Measurements from ENCODE around the gene SLC6A13. TPM values are rescaled to one million over a fixed set of nuclear protein-coding genes. Genes with fewer than 3 reads are reported as not detected.
"Not testable (repeated sequence)": the region's sequence is repeated elsewhere in the genome, so short reads cannot be mapped to it uniquely, and the experiment has no call there.

Gene SLC6A13
- total RNA-seq, 1 donor from 2014 or later, result 2.9 TPM

DNA sequence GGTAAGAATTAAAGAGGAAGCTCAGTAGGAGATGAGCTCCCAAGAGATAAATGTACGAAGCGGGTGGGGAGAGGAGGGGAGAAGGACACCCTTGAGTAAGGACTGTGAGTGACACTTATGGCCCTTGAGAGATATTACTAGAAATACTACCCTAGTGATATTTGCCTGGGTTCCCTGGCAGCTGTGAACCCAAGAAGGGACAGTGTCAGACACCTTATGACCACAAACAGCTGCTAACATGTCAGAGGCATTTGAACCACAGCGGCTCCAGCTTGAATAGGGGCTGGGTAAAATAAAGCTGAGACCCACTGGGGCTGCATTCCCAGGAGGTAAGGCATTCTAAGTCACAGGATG lies 29.0 kb downstream of the SLC6A13 start:
- no peak for DNase-seq (ENCODE audit: low read depth)

DNA sequence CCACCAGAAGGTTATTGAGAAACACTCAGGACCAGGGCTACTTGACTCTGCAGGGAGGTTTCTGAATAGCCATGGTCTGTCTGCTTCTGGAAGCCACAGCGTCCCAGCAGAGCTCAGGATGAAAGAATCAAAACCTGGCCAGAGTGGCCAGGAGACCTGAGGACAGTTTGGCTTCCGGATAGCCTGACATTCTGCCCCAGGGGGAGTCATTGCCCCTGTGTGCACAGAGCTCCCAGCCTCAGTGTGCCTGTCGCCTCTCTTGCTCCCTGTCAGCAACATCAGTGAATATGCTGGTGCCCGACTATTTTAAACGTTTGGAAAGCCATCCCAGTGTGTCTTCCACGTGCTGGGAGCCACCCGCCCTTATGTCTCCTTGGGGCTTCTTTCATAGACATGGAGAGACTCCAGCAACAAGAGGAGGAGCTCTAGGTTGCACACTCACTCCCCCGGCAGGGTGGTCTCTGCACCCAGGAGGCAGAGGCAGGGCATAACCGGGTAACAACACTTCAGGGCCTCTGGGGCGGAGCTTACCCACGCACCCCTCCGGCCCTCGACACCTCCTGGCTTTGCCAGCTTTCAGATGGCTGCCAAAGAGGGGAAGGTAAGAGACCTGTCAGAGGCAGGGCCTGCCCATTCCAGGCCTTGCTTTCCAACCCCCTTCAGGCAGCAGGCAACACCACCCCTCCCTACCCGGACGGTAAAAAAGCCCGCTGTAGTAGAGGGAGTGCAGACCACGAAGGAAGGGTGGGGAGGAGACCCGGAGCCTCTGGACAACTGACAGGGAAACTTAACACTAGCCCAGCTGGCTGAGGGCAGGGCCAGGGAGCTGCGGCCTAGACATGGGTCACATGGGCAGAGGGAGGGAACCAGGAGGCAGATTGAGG lies 29.7 kb downstream of the SLC6A13 start:
- DNase-seq (ENCODE audit: low read depth), result no peak

DNA sequence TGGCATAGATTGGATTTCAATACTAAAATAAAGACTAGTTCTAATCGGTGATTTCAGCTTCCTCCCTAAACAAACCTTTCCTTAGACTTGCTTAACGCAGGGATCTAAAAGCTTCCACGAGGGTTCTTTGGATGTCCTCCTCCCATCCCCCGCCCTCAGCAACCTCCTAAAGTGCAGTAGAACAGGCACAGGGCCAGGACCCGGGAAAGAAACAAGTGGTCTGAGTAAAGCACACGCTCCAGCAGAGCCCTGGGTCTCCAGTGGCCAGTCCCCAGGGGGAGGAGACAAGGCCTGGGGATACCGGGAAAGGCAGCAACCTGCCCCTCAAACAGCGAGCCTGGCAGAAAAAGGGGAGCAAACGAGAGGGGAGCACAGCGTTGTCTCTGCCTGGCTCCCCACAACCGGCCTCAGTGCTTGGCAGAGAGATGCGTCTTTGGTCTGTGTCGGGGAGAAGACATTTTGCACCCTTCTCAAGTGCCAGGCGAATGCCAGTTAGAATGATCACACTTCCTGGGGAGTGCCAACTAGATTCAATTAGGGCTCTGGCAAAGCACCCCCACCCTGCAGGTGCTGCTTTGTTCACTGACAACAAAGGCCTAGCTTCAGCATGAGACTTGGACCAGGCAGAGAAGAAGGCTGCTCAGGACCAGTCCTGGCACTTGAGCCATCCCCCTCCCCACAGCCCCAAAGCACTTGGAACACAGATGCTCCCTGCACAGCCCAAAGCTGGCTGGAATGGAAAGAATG lies 31.5 kb downstream of the SLC6A13 start:
- no peak for DNase-seq (ENCODE audit: low read depth)

DNA sequence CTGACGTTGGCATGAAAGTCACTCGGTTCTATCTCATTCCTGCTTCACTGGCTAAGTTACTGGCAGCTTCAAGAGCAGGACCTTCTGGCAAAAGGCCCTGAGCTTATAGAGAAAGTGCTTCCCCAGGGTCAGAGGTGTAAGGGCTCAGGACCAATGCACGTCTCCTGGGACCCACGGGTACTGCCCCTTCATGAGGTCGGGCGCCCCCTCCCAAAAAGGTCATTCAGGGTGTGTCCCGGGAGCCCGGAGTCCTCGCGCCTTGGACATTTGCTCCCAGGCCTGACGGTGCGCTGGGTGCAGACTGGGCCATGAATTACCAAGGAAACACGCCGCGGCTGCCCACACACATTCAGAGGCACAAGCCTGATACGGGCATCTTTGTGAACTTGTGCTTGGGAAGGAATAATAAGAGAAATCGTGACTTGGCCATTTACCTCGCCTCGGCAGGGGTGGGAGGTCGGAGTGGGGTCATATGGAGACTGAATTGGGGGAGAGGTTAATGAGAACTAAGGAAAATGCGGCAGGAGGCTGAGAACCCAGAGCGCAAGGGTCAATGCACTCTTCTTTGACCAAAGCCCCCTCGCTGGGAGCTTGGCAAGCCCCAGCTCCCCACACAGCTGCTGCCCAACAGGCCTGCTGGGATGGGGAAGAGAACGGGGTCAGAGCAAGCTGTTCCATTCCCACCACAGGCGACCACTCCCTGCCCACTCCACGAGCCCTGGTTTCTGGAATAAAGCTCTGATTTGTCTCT lies 33.0 kb downstream of the SLC6A13 start:
- no peak for DNase-seq (ENCODE audit: low read depth)

DNA sequence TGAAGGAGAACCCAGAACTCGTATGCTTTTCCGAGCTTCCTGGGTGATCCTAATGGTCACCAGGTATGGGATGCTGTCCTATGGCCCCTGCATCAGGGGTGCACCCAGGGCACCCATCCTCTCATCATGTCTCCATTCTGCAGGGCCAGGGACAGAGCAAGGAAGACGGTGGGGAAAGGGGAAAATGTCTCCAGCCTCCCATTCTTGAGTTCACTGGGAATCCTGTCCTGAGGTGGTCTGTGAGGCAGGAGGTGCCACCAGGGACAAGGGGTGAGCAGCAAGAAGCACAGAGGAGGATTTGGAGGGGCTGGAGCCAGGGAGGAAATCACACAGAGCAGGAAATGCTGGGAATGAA lies 33.8 kb downstream of the SLC6A13 start:
- no peak for DNase-seq (ENCODE audit: low read depth)

DNA sequence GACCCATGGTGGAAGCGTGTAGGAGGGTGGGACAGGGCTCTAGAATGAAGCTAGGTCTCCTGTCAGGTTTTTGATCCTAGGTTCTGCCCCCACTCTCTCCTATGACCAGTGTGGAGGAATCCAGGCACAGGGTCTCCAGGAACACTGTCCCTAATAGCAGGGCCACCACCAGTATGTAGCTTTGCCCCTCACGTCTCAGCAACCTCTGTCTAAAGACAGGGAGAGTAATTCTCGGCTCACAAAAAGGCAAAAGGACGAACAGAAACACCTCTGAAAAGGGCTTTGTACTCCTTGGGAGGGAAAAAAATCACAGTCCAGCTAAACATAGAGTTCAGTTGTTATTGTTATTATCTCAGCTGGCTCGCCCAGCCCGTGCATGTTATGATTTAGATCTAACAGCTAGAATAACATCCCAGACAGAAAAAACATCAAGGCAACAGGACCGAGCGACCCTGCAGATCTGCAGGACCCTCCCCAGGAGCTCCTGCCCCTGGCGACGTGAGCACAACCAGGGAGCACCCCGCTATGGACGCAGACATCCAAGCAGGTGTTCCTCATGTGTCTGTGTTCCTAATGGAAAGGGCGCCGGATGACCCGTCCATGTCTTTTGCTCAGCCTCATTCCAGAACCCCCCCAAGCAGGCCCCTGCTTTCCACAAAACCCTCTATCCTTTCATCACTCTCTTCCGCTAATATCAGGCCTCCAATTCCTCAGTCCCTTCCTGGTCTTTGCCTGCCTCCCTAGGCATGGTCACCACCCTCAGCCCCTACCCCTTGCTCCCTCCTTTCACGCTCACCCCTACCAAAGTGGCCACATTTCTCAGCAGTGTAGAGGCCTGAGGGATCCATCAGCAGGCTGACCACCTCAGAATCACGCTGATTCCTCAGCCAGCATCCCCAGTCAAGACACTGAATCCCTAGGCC lies 34.5 kb downstream of the SLC6A13 start:
- no peak for DNase-seq (ENCODE audit: low read depth)

DNA sequence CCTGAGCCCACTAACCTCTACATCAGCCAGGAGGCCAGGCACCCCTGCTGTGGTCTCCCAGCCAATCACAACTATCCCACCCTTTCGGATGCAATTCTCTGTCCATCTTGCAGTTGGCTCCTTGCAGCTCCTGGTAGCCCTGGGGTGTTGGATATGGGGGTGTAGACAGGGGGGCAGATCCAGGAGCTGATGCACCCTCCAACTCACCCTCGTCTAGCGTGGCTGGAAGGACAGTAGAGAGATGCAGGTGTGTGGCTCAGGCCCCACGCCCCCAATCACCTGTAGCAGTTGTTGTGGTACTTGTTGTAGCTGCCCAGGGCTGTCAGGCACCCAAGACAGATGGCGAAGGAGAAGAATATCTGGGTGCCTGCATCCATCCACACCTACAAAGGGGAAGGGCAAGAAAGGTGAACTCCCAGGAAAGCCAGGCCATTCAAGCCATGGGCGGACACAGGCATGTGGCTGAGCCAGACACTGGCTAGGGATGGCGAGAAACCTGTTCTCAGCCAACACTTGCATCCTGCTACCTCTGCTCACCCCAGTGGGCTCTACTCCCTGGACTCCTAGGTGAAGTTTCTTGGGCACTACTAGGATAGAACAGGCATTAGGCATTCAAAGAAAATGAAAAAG lies 35.2 kb downstream of the SLC6A13 start:
- DNase-seq (ENCODE audit: low read depth), result no peak

DNA sequence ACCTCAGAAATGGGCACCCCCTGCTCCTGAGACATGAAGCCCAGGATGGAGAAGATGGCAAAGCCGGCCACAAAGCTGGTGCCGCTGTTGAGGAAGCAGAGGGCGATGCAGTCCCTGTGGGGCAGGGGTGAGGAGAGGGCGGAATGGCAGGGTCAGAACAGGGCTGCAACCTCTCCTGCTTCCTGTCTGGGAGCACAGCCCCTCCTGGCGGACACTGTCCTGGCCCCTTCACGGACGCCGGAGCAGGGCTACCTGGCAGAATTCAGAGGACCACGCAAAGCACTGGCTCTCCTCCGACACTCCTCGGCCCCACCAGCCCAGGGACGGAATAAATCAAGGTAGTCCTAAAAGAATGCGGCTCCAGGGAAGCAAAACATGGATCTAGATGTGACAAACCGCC lies 36.2 kb downstream of the SLC6A13 start:
- no peak for DNase-seq (ENCODE audit: low read depth)

DNA sequence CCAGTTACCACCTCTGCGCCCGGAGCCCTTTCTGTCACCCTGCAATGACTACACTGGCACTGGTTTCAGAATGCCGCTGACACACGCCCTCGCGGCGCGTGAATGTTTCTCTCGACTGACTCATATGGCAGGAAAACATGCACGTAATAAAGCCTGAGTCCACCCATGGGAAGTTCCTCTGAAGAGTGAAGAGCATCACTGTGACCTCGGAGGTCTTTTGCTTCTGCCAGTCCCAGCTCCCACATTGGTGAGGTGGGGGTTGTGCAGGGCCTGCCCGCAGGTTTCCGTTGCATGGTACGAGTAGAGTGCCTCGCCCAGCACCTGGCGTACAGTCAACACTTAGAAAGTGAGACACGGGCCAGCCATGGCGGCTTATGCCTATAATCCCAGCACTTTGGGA lies 37.6 kb downstream of the SLC6A13 start:
- no peak for DNase-seq (ENCODE audit: low read depth)

DNA sequence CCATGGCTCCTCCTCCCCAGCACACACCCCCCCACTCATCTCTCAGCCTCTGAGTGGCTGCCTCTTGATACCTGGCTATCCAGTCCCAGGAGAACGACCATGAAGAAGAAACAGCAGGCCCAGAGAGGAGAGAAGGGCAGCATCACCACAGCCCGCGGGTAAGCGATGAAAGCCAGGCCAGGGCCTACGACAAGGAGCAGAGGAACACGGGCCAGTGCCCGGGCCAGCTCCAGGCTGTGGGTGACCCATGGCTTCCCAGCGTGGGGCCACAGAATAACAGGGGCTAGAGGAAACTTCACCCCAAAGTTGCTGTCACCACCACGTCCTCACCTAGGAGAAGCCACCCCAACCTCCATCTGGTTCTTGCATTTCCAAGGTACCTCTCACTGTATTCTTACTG lies 38.3 kb downstream of the SLC6A13 start:
- no peak for DNase-seq (ENCODE audit: low read depth)

DNA sequence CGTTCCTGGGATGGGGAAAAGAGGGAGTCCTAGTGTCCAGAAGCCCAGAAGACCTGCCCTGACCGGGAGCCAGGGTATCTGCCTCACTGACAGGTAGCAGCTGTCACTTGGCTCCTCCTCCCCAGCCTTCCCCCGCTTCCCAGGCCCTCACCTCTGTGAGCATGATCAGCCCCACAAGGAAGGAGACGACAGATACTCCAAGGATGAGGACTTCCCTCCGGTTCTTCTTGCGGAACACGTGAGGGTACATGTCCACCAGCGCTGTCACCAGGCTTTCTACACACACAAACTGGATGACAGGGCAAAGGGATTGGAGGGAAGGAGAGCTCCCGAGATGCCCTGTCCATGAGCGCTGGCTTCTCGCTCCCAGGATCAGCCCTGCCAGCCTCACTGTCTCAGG lies 38.8 kb downstream of the SLC6A13 start:
- DNase-seq (ENCODE audit: low read depth), result no peak

DNA sequence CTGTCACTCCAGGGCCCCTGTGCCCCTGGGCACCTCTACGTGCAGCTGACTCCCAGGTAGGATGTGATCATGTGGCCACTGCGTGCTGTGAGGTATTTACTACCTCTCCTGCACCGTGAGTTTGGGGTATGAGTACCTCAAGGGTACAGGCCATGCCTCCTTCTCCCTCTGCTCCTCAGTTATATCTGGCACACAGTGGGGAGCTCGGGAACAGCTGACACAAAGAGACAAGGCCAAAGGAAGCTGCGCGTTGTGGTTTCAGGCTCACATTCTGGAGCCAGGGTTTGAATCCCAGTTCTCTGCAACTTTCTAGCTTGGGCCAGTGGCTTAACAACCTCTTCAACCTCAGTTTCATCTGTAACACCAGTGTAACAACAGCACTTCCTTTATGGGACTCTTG lies 40.9 kb downstream of the SLC6A13 start:
- DNase-seq (ENCODE audit: low read depth), result no peak

DNA sequence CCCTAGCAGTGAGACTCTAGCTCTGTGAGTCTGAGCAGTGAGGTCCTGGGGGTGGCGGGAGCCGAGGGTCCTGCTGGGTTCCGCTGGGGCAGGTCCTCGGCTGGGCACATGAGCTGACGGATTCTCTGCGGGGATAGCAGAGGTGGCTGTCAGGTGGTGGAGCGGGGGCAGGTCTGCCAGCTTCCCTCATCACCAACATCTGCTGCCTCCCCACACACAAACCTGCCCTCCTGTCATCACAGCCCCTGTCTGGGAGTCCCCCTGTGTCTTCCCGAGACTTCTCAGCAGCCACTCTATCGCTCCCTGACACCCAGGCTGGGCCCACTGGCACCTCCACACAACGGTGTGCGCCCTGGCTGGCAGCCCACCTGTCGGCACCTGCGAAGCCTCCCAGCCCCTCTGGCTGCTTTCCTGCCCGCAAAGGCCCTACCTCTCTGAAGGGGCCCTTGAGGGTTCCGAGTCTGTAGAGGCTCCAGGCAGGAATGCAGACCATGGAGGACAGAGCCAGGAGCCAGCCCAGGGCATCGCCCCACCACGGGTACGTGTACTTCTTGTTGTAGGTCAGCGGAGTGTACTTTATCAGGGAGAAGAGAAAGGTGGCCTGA lies 41.6 kb downstream of the SLC6A13 start:
- no peak for DNase-seq (ENCODE audit: low read depth)

DNA sequence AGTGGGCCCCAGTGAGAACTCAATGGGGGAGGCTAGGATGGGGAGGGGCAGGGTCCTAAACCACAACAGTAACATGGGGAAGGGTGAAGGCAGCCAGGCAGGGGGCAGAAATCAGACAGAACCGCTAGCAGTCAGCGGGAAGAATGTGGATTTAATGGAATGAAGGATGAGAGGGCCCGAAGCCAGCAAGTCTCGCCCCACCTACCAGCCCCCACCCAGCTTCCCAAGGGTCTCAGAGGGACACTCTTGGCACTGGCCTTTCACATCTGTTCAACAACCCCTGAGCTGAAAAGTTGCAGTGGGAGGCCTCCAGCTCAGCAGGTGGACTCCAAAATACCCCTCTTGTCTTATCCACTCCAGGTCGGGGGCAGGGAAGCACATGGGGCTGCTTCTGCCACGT lies 42.1 kb downstream of the SLC6A13 start:
- DNase-seq (ENCODE audit: low read depth), result no peak

DNA sequence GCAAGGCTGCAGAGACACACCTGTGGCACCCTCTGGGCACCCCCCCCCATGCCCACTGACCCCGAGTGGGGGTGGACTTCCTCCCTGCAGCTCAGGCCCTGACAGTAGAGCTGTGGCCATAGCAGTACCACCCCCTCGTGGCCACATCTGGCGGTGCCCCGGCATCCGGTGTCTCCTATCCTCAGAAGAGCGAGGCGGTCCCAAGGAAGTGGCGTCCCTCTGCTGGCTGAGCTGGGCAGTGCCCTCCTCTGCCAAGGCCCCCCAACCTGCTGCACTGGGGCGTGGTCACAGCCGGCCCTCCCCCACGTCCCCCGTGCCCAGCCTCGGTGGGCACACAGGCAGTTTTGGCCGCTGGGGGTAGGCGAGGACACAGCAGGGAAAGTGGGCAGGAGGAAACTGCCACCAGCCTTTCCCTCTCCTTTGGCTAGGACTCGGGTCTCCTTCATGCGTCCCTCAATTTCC lies 42.7 kb downstream of the SLC6A13 start:
- DNase-seq (ENCODE audit: low read depth), result peak; percentile 50

DNA sequence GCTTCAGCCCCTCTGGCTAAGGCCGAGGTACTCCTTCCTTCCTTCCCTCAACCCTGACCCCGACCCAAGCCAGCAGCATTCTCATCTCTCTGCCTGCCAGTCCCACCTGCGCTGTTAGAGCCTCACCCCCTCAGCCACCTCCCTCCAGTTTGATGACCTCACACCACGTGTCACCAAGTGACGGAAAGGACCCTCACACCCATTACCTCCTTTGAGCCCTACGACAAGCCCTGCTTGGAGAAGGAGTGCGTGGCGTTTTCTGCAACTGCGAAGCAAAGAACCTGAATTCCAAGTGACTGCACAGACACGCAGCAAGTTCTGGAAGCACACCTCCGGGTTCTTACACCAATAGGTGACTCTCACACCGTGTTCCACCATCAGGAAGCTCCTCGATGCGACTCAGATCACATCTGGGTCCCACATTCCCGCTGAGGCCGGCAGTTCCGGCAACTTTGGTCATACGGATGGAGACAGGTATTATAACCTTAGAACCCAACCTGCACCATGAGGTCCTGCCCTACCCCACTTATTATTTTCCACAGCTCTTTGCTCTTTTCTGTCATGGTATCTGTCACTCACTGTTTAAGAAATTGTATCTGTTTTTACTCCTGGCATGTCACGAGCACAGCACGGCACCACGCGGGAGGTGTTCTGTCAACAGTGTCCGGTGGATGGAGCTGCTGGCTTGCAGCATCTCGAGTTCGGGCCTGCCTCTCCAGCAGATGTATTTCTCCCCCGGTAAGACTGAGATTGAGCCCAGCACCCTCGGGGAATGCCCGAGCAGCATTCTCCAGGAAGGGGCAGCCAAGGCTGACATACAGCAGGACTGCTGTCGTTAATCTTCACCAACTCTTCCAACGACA lies 43.7 kb downstream of the SLC6A13 start:
- no peak for DNase-seq (ENCODE audit: low read depth)

DNA sequence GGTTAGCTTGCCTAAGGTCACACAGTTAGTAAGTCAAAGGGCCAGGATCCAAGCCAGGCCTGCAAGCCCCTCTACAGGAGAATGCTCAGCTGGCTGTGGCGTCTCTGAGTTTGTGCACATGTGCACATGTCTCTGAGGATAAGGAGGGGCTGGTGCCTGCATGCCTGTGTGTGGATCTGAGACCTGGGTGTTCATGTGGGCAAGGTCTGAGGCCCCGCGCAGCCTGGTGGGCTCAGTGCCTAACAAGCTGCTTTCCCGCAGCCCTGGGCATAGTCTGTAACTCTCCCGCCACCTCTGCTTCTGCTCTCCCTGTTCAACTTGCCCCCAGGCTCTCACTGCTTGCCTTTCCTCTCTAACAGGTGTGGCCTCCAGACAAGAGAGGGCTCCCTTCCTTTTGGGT lies 44.4 kb downstream of the SLC6A13 start:
- DNase-seq (ENCODE audit: low read depth), result no peak

DNA sequence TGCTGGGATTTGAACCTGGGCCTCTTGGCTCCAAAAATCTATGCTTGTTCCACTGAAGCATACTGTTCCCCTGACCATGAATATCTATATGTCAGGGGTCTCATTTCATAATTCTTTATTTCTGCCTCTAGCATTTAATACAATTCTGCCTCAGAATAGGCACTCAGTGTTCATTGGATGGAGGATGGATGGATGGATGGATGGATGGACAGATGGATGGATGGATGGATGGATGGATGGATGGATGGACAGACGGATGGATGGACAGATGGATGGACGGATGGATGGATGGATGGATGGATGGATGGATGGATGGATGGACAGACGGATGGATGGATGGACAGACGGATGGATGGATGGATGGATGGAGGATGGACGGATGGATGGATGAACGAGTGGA lies 45.6 kb downstream of the SLC6A13 start:
- DNase-seq (ENCODE audit: low read depth), result not testable (repeated sequence)

DNA sequence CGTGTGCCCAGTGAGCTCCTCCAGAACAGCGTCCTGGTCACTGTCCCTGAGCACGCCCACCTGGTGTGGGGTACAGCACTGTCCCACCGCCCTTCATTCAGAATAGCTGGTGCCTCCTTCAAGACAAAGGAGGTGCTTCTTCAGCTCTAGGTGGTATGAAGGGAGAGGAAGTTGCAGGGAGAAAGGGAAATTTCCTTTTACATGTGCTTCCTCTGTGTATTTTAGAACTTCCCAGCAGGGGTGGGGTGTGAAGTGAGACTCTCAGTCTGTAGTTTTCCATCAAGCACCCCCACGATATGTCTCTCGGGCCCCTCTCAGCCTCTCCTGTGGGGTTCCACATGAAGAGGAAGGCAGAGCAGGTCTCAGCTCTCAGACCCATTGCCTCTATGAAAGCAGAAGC lies 47.5 kb downstream of the SLC6A13 start:
- DNase-seq (ENCODE audit: low read depth), result no peak
